Panc1 (cell line): Measurements from ENCODE around the gene FHAD1. TPM values are rescaled to one million over a fixed set of nuclear protein-coding genes. Genes with fewer than 3 reads are reported as not detected.

Experiments used
- ATAC-seq: fragments of 200-7000 bp; cut with Tn5 transposase; 2 replicates; pipeline ENCODE4 v1.9.1; 2020; ENCODE audit warnings: mild to moderate bottlenecking, moderate library complexity
- BruUV-seq: library from RNA; stranded (reverse); fragments of 400-500 nt; replicated peaks from 2 replicates; lab custom pipeline; 2021; lab: Mats Ljungman, UMichigan
- CTCF ChIA-PET: fragments of 300-600 bp; sonication (Branson Sonifier 250); formaldehyde crosslinking; loops from one replicate; lab custom pipeline; 2022; ENCODE audit warnings: antibody characterized with exemption; lab: Charles Lee
- POLR2A ChIA-PET: fragments of 300-600 bp; sonication (Branson Sonifier 250); formaldehyde crosslinking; loops from one replicate; lab custom pipeline; 2022; ENCODE audit warnings: antibody characterized with exemption; lab: Charles Lee
- DNase-seq: peaks from one replicate; pipeline ENCODE4 v3.0.0-alpha.2; 2010; ENCODE audit warnings: low read depth, low spot score
- H3K27ac ChIP-seq: 2 replicates; pipeline ENCODE4 v1.5.1; 2011; ENCODE audit warnings: mild to moderate bottlenecking, low read length, inconsistent platforms
- H3K27me3 ChIP-seq: fragments of 200-500 bp; sonication (Bioruptor generic); 2 replicates; pipeline ENCODE4 v1.6.0; 2014; ENCODE audit warnings: low read length, inconsistent platforms; ENCODE audit not compliant: control insufficient read depth, insufficient read depth
- H3K36me3 ChIP-seq: fragments of 200-500 bp; sonication (Bioruptor generic); 2 replicates; pipeline ENCODE4 v1.5.1; 2014; ENCODE audit warnings: inconsistent platforms, mild to moderate bottlenecking, low read length, moderate library complexity; ENCODE audit not compliant: control insufficient read depth, insufficient read depth
- H3K4me1 ChIP-seq: 2 replicates; pipeline ENCODE4 v1.5.1; 2011; ENCODE audit warnings: inconsistent platforms, mild to moderate bottlenecking, low read length, moderate library complexity; ENCODE audit not compliant: control insufficient read depth, insufficient read depth
- H3K4me3 ChIP-seq, 2 experiments: 2 replicates each; pipeline ENCODE4 v1.5.1; 2011 to 2012; ENCODE audit warnings: low read depth in 2 of 2, low read length in 2 of 2, mild to moderate bottlenecking in 2 of 2, inconsistent platforms in 1 of 2, moderate library complexity in 1 of 2
- H3K9me3 ChIP-seq: fragments of 200-500 bp; sonication (Bioruptor generic); 2 replicates; pipeline ENCODE4 v1.5.1; 2014; ENCODE audit warnings: low read depth, mild to moderate bottlenecking, inconsistent platforms, low read length, moderate library complexity; ENCODE audit not compliant: control insufficient read depth, insufficient read depth
- POLR2AphosphoS5 ChIP-seq: IDR thresholded peaks from 2 replicates; pipeline ENCODE4 v1.6.1; 2012; ENCODE audit warnings: mild to moderate bottlenecking, low read depth, low read length, moderate library complexity
- SIN3A ChIP-seq: IDR thresholded peaks from 2 replicates; pipeline ENCODE4 v1.6.1; 2012; ENCODE audit warnings: low read depth, mild to moderate bottlenecking, low read length, moderate library complexity, borderline replicate concordance; ENCODE audit not compliant: insufficient read depth
- TCF7L2 ChIP-seq: IDR thresholded peaks from 2 replicates; pipeline ENCODE4 v1.6.1; 2011; ENCODE audit warnings: mild to moderate bottlenecking, low read depth, low read length, inconsistent platforms
- in situ Hi-C: cut with HindIII; loops from 2 replicates; pipeline ENCODE4 v1.10.0; 2016; ENCODE audit warnings: low sequenced_read_pairs, low pct_unique_long_range_greater_than_20kb
- intact Hi-C: fragments of 100-400 bp; cut with micrococcal nuclease; formaldehyde crosslinking; loops from one replicate; pipeline ENCODE4 v1.10.0; 2022; ENCODE audit not compliant: unreplicated experiment
- total RNA-seq: library from RNA; stranded (reverse); gene quantifications from one replicate; pipeline ENCODE4 v1.2.1, GENCODE V29; 2021; ENCODE audit not compliant: unreplicated experiment
- TF ChIP-seq, protein P1 (sequence below), 2 experiments: IDR thresholded peaks; 2 replicates each; pipeline ENCODE4 v1.6.1; 2011 to 2012; ENCODE audit warnings: low read depth in 2 of 2, control low read depth in 1 of 2, low read length in 1 of 2, mild to moderate bottlenecking in 1 of 2, moderate library complexity in 1 of 2; ENCODE audit not compliant: insufficient read depth in 1 of 2
- TF ChIP-seq, protein P2 (sequence below): fragments of 450-650 bp; IDR thresholded peaks from 2 replicates; pipeline ENCODE4 v1.5.1; 2017; ENCODE audit warnings: mild to moderate bottlenecking

FHAD1 gene
- total RNA-seq, 1 experiment from 2014 or later = 0.23 TPM

DNA sequence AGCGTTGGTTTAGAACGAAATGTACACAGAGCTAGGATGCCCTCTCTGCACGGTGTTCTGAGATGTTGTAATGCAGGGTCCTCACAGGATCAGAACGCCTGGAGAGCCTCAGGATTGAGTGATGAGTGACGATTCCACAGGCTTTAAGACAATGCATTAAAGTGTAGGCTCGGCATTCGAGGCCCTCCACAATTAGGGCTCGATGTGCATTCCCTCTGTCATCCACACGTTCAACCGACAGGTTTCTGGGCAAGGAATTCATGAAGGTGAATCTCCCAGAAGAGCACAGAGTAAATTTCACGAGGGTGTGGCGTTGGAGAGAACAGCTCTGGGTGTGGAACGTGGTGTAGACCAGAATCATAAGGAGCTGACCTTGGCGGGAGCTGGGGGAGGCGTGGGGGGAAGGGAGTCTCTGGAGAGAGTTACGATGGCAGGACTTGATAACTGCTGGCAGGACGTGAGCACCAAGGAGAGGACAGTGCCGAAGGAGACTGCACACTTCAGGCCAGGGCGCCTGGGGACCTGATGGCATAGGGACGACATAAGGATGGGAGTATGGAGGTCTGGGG, 111.6 kb downstream of the FHAD1 start:
- ChIA-PET POLR2A (no interaction called here), CTCF (no interaction called here)
- Histone ChIP-seq H3K36me3 (no peaks in the 10 kb centered on the region), H3K4me1 (peaks cover 14% of the 10 kb centered on the region), H3K9me3 (no peaks in the 10 kb centered on the region), H3K27me3 (no peaks in the 10 kb centered on the region), H3K4me3 (no peak overlapping the region), H3K27ac (no peak overlapping the region)
- in situ Hi-C loops (no loop called here), intact Hi-C loops (no loop called here)
- BruUV-seq = no TSS peak
- ATAC-seq (no peak), DNase-seq (no peak)
- TF ChIP-seq SIN3A = no peak
- no peak for TF ChIP-seq TCF7L2
- TF ChIP-seq POLR2AphosphoS5 = no peak
- TF ChIP-seq, protein P1, sequence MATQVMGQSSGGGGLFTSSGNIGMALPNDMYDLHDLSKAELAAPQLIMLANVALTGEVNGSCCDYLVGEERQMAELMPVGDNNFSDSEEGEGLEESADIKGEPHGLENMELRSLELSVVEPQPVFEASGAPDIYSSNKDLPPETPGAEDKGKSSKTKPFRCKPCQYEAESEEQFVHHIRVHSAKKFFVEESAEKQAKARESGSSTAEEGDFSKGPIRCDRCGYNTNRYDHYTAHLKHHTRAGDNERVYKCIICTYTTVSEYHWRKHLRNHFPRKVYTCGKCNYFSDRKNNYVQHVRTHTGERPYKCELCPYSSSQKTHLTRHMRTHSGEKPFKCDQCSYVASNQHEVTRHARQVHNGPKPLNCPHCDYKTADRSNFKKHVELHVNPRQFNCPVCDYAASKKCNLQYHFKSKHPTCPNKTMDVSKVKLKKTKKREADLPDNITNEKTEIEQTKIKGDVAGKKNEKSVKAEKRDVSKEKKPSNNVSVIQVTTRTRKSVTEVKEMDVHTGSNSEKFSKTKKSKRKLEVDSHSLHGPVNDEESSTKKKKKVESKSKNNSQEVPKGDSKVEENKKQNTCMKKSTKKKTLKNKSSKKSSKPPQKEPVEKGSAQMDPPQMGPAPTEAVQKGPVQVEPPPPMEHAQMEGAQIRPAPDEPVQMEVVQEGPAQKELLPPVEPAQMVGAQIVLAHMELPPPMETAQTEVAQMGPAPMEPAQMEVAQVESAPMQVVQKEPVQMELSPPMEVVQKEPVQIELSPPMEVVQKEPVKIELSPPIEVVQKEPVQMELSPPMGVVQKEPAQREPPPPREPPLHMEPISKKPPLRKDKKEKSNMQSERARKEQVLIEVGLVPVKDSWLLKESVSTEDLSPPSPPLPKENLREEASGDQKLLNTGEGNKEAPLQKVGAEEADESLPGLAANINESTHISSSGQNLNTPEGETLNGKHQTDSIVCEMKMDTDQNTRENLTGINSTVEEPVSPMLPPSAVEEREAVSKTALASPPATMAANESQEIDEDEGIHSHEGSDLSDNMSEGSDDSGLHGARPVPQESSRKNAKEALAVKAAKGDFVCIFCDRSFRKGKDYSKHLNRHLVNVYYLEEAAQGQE (IDR thresholded peaks at IDR 0.05; ENCODE audit: insufficient read depth in 1 of 2, low read depth in 2 of 2, low read length in 1 of 2) = no peak
- TF ChIP-seq, protein P2, sequence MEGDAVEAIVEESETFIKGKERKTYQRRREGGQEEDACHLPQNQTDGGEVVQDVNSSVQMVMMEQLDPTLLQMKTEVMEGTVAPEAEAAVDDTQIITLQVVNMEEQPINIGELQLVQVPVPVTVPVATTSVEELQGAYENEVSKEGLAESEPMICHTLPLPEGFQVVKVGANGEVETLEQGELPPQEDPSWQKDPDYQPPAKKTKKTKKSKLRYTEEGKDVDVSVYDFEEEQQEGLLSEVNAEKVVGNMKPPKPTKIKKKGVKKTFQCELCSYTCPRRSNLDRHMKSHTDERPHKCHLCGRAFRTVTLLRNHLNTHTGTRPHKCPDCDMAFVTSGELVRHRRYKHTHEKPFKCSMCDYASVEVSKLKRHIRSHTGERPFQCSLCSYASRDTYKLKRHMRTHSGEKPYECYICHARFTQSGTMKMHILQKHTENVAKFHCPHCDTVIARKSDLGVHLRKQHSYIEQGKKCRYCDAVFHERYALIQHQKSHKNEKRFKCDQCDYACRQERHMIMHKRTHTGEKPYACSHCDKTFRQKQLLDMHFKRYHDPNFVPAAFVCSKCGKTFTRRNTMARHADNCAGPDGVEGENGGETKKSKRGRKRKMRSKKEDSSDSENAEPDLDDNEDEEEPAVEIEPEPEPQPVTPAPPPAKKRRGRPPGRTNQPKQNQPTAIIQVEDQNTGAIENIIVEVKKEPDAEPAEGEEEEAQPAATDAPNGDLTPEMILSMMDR = no peak

DNA sequence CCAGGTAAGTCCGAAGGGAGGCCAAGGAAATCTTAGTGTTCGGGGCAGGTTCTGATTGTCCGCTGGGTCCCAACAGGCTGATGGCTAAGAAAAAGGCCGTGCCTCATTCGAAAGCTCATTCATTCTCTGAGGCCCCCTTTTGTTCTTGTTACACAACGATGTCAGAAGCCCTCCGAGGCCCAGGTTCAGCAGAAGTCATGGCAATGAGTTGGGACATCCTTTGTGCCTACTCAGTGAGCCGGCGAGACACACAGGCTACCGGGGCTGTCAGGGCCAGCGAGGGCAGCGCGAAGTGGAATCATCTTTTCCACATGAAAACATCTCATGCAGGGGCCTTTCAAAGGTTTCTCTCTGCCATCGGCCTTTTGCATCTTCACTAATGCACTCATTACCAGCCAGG, 113.7 kb downstream of the FHAD1 start:
- in situ Hi-C loops = no loop called here
- no peaks in the 10 kb centered on the region for H3K27me3 ChIP-seq
- CTCF ChIA-PET = no interaction called here
- peaks cover under 1% of the 10 kb centered on the region for H3K4me1 ChIP-seq
- POLR2A ChIA-PET = no interaction called here
- DNase-seq (no peak), ATAC-seq (no peak)
- H3K4me3 ChIP-seq = no peak overlapping the region
- intact Hi-C loops = no loop called here
- TF ChIP-seq POLR2AphosphoS5 (no peak), SIN3A (no peak), TCF7L2 (no peak)
- TF ChIP-seq, protein P2 = no peak
- TF ChIP-seq, protein P1 (IDR thresholded peaks at IDR 0.05; ENCODE audit: insufficient read depth in 1 of 2, low read depth in 2 of 2, low read length in 1 of 2) = no peak
- H3K36me3 ChIP-seq = no peaks in the 10 kb centered on the region
- H3K9me3 ChIP-seq = no peaks in the 10 kb centered on the region
- BruUV-seq = no TSS peak
- no peak overlapping the region for H3K27ac ChIP-seq
